RWPE1 (cell line): ENCODE results near the gene VPS50.

Experiments
- CTCF ChIA-PET: fragments of 350-600 bp; sonication (Branson Sonifier 250); formaldehyde crosslinking; extraction: SDS; loops from one replicate; lab custom pipeline; 2021; lab: Yijun Ruan, JAX
- POLR2A ChIA-PET: fragments of 400-600 bp; formaldehyde crosslinking; extraction: SDS; loops from one replicate; lab custom pipeline; 2020; ENCODE audit warnings: antibody characterized with exemption; ENCODE audit not compliant: low non-redundant PET; lab: Yijun Ruan, JAX
- DNase-seq: peaks from one replicate; pipeline ENCODE4 v3.0.0; 2012; ENCODE audit warnings: low spot score
- H3K27ac ChIP-seq: fragments of 450-650 bp; 2 replicates; pipeline ENCODE4 v1.5.1; 2017
- TF ChIP-seq, protein P1 (sequence below): fragments of 450-650 bp; conservative IDR thresholded peaks from 2 replicates; pipeline ENCODE4 v1.5.1; 2017; ENCODE audit warnings: low read depth, mild to moderate bottlenecking

VPS50 gene

DNA sequence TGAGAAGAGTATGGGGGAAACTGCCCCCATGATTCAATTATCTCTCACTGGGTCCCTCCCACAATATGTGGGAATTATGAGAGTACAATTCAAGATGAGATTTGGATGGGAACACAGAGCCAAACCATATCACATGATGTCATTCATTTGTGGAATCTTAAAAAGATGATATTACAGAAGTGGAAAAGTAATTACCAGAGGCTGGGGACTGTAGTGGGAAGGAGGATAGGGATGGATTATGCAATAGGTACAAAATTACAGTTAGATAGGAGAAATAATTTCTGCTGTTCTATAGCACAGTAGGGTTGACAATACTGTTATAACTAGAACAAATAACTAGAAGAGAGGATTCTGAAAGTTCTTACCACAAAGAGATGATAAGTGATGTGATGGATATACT, 141.4 kb downstream of the VPS50 start:
- CTCF ChIA-PET, result no interaction called here
- POLR2A ChIA-PET, result no interaction called here
- TF ChIP-seq, protein P1, sequence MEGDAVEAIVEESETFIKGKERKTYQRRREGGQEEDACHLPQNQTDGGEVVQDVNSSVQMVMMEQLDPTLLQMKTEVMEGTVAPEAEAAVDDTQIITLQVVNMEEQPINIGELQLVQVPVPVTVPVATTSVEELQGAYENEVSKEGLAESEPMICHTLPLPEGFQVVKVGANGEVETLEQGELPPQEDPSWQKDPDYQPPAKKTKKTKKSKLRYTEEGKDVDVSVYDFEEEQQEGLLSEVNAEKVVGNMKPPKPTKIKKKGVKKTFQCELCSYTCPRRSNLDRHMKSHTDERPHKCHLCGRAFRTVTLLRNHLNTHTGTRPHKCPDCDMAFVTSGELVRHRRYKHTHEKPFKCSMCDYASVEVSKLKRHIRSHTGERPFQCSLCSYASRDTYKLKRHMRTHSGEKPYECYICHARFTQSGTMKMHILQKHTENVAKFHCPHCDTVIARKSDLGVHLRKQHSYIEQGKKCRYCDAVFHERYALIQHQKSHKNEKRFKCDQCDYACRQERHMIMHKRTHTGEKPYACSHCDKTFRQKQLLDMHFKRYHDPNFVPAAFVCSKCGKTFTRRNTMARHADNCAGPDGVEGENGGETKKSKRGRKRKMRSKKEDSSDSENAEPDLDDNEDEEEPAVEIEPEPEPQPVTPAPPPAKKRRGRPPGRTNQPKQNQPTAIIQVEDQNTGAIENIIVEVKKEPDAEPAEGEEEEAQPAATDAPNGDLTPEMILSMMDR, result no peak
- H3K27ac ChIP-seq, result no peak overlapping the region
- DNase-seq, result no peak

DNA sequence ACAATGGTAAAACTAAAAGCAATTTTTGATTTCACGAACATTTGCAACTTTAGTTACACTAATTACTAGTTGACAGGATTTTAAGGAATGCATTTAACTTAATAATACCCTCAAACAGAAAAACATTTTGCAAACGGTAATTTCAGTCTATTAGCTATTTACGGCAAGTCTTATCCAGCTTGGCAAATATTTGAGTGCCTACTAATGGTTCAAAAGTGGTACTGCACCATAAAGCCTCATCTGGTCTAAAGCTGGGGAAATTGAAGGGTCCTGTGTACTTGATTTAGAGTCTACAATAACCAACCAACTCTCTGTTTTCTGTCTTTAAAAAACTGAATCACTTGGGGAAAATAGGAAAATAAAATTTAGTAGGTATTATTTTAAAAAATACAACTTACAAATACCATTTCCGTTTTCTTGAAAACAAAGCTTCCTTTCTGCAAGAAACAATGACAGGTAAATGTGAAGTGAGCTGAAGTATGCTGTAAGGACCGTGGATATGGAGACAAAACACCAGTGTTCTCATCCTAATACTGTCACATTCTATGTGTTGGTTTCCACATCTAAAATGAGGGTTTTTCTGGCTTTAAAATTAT, 142.3 kb downstream of the VPS50 start:
- peak; percentile 30 for DNase-seq
- TF ChIP-seq, protein P1, result peak; percentile 69
- ChIA-PET CTCF (interaction anchor here (0.7 to 1.3 kb wide), 5 partner anchors 9 to 38 kb away, joined by 3 to 5 read pairs (median 3); no protein-coding TSS in a partner anchor), POLR2A (no interaction called here)
- H3K27ac ChIP-seq, result no peak overlapping the region

DNA sequence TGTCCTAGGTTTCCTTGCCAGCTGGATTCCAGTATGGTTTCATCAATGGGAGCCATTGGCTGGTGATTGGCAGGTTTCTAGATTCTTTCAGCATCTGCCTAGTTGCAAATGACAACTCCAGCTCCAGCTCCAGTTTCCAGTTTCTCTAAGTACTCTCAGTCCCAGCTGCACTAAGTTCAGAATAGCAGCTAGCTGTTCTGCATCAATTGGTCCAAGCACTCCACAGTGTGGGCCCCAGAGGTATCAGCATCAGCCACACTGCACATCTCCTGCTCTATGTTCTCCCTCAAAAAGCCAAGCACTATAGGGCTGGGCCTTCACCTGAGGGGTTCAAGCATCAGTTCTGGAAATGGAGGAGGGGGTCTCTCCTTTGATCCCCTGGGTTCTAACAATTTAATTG, 143.4 kb downstream of the VPS50 start:
- TF ChIP-seq, protein P1, result no peak
- no peak overlapping the region for H3K27ac ChIP-seq
- ChIA-PET POLR2A (no interaction called here), CTCF (no interaction called here)
- no peak for DNase-seq

DNA sequence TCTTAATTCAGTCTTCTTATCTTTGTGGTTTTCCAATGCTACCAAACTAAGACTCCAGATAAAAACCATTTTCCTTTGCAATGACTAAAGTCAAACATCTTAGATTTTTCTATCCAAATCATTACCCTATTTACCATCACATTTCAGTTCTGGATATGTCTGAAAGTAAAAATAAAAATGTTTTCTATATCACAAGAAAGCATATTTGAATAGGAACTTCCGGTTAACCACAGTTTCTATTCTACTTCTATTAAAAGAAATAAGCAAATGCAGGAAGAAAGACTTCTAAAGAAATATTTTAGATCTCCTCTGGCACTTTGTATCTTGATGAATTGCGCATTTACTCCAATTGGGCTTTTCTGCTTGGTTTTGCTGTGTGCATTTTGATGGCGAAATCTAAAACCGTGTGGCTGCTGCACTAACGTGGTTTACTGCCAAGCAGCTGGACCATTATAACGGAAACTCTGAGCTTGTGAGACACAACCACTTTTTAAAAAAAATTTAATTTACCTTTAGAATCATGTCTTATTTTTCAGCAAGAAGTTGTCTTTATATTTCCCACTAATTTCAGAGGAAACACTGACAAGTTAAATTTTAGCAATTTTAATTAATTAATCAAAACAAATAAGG, 146.1 kb downstream of the VPS50 start:
- TF ChIP-seq, protein P1, result no peak
- H3K27ac ChIP-seq, result no peak overlapping the region
- ChIA-PET CTCF (no interaction called here), POLR2A (no interaction called here)
- no peak for DNase-seq

DNA sequence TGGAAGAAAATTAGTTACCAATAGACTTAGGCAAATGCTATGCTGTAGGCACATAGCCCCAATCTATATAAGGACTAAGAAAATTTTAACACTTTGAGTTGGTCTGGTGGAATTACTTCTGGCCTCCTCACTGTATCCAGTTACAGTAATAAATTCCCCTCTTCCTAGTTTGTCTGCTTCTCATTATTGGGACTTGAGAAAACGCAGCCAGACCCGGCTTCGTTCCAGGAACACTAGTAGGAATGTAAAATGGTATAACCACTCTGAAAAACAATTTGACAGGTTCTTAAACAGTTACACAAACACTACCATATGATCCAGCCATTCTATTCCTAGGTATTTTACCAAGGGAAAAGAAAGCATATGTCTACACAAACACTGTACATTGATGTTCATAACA, 150.2 kb downstream of the VPS50 start:
- TF ChIP-seq, protein P1, result no peak
- no peak for DNase-seq
- CTCF ChIA-PET, result interaction anchor here (1.8 kb wide), 1 partner anchor 8 kb away, joined by 5 read pairs; no protein-coding TSS in a partner anchor
- no peak overlapping the region for H3K27ac ChIP-seq
- POLR2A ChIA-PET, result no interaction called here

DNA sequence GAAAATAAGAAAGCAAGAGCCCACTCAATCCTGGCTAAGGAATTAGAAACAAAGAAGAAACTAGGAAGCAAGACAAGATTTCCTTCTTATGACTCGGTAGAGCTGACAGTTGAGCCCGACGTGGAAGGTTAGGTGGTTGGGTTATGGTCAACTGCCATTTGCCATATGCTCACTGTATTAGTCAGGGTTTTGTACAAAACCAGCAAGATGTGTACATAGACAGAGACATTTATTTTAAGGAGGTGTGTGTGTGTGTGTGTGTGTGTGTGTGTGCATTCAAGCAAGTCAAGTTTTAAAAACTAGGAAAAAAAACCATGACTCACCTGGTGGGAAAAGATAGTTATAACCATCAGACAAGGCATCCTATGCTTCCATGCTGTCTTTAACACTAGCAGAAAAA, 158.5 kb downstream of the VPS50 start:
- TF ChIP-seq, protein P1, result no peak
- no peak overlapping the region for H3K27ac ChIP-seq
- POLR2A ChIA-PET, result no interaction called here
- DNase-seq, result no peak
- CTCF ChIA-PET, result interaction anchor here (1.8 kb wide), 1 partner anchor 16 kb away, joined by 4 read pairs; no protein-coding TSS in a partner anchor
